ENCODE data around the gene CLTCL1. TPM values are rescaled to one million over a fixed set of nuclear protein-coding genes. Genes with fewer than 3 reads are reported as not detected.

The CLTCL1 gene
- total RNA-seq, 2 donors from 2014 or later: 0.16 to 1.0 TPM

DNA sequence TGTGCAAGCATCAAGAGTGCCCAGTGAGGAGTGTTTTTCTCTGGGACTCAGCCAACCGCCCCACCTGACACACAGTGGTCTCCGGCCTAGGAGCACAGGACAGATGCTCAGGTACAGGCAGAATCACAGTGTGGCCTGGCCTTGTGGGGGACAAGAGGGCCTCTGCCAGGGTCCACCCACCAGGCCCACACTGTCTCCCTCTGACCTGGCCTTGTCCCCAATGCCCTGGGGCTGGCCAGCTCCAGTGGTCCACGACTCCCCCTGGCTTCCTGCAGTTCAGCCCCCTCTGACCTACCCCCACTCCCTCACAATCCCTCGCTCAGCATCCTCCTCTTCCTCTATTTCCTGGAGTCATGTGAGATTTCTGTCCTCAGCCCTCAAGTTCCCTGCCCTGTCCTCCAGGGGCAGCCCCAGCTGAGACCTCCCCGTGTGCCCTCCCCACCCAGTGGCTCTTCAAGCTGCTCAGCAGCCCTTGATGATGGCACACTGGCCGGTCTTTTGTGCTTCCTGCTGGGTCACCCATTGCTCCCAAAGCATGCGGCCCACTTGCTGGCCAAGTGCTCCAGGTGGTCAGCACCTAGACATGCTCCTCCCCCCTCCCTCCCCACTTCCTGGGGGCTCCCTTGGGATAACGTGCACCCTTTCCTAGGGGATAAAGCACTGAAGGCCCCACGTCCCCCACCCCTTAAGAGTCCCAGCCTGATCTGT is 158.7 kb downstream of the CLTCL1 start:
- Mint-ChIP-seq H3K4me1 (peaks cover 6% of the 10 kb centered on the region), H3K27me3 (no peaks in the 10 kb centered on the region), H3K4me3 (peak overlapping the region; percentile 7), H3K27ac (no peak overlapping the region), H3K36me3 (ENCODE audit: low read depth) (peaks cover 6% of the 10 kb centered on the region)
- no peak for DNase-seq
- no peaks in the 10 kb centered on the region for H3K9me3 ChIP-seq (ENCODE audit: control insufficient read depth, low read length, poor library complexity, severe bottlenecking)
- ATAC-seq: no peak

DNA sequence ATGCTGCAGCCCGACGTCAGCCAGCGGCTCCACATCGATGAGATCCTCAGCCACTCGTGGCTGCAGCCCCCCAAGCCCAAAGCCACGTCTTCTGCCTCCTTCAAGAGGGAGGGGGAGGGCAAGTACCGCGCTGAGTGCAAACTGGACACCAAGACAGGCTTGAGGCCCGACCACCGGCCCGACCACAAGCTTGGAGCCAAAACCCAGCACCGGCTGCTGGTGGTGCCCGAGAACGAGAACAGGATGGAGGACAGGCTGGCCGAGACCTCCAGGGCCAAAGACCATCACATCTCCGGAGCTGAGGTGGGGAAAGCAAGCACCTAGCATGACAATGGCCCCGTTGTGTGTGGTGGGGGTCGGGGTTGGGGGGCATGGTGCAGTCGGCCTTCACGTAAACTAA is 159.4 kb downstream of the CLTCL1 start:
- H3K27ac Mint-ChIP-seq: no peak overlapping the region
- no peak for DNase-seq
- H3K4me1 Mint-ChIP-seq: peaks cover 8% of the 10 kb centered on the region
- no peak overlapping the region for H3K4me3 Mint-ChIP-seq
- no peak for ATAC-seq
- peaks cover 6% of the 10 kb centered on the region for H3K36me3 Mint-ChIP-seq (ENCODE audit: low read depth)
- no peaks in the 10 kb centered on the region for H3K27me3 Mint-ChIP-seq
- H3K9me3 ChIP-seq (ENCODE audit: control insufficient read depth, low read length, poor library complexity, severe bottlenecking): no peaks in the 10 kb centered on the region

DNA sequence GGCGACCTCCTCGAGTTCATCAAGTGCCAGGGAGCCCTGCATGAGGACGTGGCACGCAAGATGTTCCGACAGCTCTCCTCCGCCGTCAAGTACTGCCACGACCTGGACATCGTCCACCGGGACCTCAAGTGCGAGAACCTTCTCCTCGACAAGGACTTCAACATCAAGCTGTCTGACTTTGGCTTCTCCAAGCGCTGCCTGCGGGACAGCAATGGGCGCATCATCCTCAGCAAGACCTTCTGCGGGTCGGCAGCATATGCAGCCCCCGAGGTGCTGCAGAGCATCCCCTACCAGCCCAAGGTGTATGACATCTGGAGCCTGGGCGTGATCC is 159.9 kb downstream of the CLTCL1 start:
- Mint-ChIP-seq H3K27me3 (no peaks in the 10 kb centered on the region), H3K4me3 (no peak overlapping the region)
- DNase-seq: no peak

GRCh38 chr22:19130959-19131684 is 160.4 kb downstream of the CLTCL1 start, which contains the start of gene TSSK2:
Gene TSSK2 (plus strand): TSS chr22:19131308. CDS start chr22:19131400, 92 bp downstream.
- ATAC-seq: no peak
- DNase-seq: no peak
- H3K27ac Mint-ChIP-seq: no peak within 1 kb of the TSS
- H3K4me1 Mint-ChIP-seq: peaks cover 8% of the 10 kb centered on the region
- H3K27me3 Mint-ChIP-seq: no peaks in the 10 kb centered on the region
- no peaks in the 10 kb centered on the region for H3K9me3 ChIP-seq (ENCODE audit: control insufficient read depth, low read length, poor library complexity, severe bottlenecking)
- H3K36me3 Mint-ChIP-seq (ENCODE audit: low read depth): peaks cover 6% of the 10 kb centered on the region
- no peak within 1 kb of the TSS for H3K4me3 Mint-ChIP-seq

More for the DNA sequence above, 159.9 kb downstream of the CLTCL1 start:
- Mint-ChIP-seq H3K36me3 (ENCODE audit: low read depth) (peaks cover 6% of the 10 kb centered on the region), H3K27ac (no peak overlapping the region), H3K4me1 (peaks cover 8% of the 10 kb centered on the region)
- no peak for ATAC-seq
- no peaks in the 10 kb centered on the region for H3K9me3 ChIP-seq (ENCODE audit: control insufficient read depth, low read length, poor library complexity, severe bottlenecking)

DNA sequence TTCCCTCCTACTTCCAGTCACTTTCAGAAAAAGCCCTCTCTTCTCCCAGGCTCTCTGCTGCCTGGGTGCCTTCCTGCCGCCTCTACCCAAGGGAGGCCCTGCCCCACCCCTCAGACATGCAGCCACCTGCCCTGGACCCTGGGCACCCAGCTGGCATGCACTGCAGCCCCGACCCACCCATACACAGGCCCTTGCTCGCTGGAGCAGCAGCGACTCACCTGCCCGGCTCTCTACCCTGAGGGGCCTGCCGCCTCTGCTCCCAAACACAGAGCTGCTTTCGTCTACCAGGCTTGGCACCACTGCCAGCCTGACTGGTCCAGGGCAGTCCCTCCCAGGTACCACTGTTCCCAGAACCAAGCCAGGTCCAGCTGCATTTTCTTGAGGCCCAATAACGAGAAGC is 161.6 kb downstream of the CLTCL1 start:
- no peak overlapping the region for H3K4me3 Mint-ChIP-seq
- no peak for DNase-seq
- no peaks in the 10 kb centered on the region for H3K27me3 Mint-ChIP-seq
- no peak overlapping the region for H3K27ac Mint-ChIP-seq
- H3K9me3 ChIP-seq (ENCODE audit: control insufficient read depth, low read length, poor library complexity, severe bottlenecking): no peaks in the 10 kb centered on the region
- no peaks in the 10 kb centered on the region for H3K36me3 Mint-ChIP-seq (ENCODE audit: low read depth)
- no peak for ATAC-seq
- peaks cover 4% of the 10 kb centered on the region for H3K4me1 Mint-ChIP-seq

Other genes starting within 250 kb of the CLTCL1 start
- gene DGCR2, start 169.3 kb downstream of the CLTCL1 start, total RNA-seq: 10 to 100 TPM; 37.7 TPM
- gene TSSK2, start 160.4 kb downstream of the CLTCL1 start, total RNA-seq: under 1 TPM; 0.20 to 0.29 TPM
- 10 to 100 TPM; 34.7 to 46.5 TPM for gene ESS2, start 147.1 kb downstream of the CLTCL1 start, total RNA-seq
- gene GSC2, start 141.4 kb downstream of the CLTCL1 start, total RNA-seq: not detected
- 10 to 100 TPM; 18.4 to 21.3 TPM for gene SLC25A1, start 113.0 kb downstream of the CLTCL1 start, total RNA-seq
- gene HIRA, start 140.0 kb upstream of the CLTCL1 start, total RNA-seq: 10 to 100 TPM; 23.1 to 24.9 TPM
- 10 to 100 TPM; 10.2 to 11.1 TPM for gene MRPL40, start 140.8 kb upstream of the CLTCL1 start, total RNA-seq
- 10 to 100 TPM; 31.6 to 32.7 TPM for gene C22orf39, start 156.0 kb upstream of the CLTCL1 start, total RNA-seq
- gene UFD1, start 187.5 kb upstream of the CLTCL1 start, total RNA-seq: 10 to 100 TPM; 76.3 to 79.2 TPM
- under 1 TPM; 0.32 to 0.37 TPM for gene CDC45, start 188.2 kb upstream of the CLTCL1 start, total RNA-seq
- 10 to 100 TPM in 1 of 2 donors, under 1 TPM in 1; 0.87 to 20.0 TPM for gene CLDN5, start 232.7 kb upstream of the CLTCL1 start, total RNA-seq

Measured in T-helper 17 cell (primary cell).